ENCODE data around the gene TOMM40.
"Not testable (repeated sequence)": the region's sequence is repeated elsewhere in the genome, so short reads cannot be mapped to it uniquely, and the experiment has no call there.

The TOMM40 gene

DNA sequence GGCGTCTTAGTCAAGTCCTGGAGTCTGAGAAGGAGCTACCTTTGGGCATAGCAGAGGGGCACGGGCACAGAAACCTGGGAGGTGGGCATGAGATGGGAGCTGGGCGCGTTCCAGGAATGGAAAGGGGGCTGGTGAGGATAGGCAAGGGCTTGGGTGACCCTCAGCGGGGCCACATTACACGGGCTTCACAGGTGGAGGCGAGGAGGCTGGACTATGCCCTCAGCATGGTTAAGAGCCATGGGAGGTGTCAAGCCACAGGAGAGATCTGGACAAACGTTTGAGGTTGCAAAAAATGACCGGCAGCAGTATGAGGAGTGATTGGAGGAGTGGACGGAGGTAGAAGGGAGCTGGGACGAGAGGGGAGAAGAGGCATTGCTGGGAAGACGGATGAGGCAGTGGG, 23.5 kb upstream of the TOMM40 start:
- Histone ChIP-seq H3K27ac (peak overlapping the region in 4 of 21 experiments; percentile 28 to 69 (median 32)), H3K4me3 (no peak overlapping the region)

DNA sequence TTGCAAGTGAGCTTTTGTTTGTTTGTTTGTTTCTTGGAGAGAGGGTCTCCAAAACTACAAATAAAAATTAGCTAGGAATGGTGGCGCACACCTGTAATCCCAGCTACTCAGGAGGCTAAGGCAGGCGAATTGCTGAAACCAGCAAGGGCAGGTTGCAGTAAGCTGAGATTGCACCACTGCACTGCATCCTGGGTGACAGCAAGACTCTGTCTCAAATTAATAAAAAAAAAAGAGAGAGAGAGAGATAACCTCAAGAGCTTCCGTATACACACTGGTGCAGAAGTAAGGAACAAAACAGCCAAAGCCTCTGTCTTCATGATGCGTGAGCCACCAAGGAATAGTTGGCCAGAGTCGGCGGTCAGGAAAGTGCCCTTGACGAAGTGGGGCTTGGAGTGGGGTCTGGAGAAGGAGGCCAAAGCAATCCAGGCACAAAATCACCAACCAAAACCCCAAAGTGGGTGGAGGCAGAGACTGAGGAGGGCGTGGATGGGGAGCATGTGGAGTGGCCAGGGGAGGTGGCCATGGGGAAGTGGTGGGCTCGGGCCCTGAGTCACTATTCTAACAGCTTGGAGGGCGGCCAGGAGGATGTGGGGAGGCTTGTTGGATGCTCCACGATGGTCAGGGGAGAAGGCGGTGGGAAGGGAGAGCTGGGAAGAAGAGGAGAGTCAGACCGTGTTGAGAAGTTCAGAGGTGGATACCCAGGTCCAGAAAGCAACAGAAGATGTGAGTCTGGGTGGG, 21.2 kb upstream of the TOMM40 start:
- H3K27ac ChIP-seq, result peak overlapping the region in 17 of 21 experiments; percentile 14 to 78 (median 57)
- no peak overlapping the region for H3K4me3 ChIP-seq

DNA sequence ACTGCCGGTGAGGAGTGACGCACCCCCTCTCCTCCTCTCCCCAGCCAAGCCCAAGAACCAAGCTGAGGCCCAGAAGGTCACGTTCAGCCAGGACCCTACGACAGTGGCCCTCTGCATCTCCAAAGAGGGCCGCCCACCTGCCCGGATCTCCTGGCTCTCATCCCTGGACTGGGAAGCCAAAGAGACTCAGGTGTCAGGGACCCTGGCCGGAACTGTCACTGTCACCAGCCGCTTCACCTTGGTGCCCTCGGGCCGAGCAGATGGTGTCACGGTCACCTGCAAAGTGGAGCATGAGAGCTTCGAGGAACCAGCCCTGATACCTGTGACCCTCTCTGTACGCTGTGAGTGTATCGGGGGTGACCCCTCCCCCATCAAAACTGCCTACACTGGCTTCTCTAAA, 19.2 kb upstream of the TOMM40 start:
- H3K4me3 ChIP-seq, result no peak overlapping the region
- H3K27ac ChIP-seq, result peak overlapping the region in 1 of 21 experiments; percentile 30

DNA sequence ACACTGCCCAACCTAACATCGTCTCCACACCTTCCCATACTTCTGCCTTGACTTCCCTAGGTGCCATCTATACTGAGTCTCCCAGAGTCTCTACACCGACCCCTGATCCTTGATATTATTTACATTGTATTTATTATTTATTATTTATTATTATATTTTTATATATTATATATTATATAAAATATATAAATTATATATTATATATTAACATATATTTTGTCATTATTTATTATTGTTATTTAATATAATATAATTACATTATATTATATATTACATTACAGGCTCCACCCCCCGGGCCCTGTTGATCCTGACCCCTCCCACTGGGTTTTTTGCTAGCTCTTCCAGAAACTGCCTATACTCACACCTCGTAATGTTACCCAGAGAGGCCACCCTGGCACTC, 18.4 kb upstream of the TOMM40 start:
- no peak overlapping the region for H3K4me3 ChIP-seq
- H3K27ac ChIP-seq, result no peak overlapping the region

DNA sequence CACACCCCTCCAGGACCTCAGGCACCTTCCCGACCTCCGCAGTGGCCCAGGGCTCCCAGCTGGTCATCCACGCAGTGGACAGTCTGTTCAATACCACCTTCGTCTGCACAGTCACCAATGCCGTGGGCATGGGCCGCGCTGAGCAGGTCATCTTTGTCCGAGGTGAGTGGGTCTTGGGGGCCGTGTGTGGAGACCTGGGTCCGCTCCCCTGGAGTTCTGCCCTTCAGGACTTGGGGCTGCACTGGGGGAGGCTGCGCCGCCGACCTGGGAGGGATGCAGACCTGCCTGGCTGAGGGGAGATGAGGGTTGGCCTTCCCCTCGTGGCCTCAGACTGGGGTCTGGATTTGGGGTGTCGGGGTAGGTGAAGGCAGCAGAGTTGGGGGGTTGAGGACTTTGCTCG, 16.7 kb upstream of the TOMM40 start:
- H3K4me3 ChIP-seq, result no peak overlapping the region
- no peak overlapping the region for H3K27ac ChIP-seq

DNA sequence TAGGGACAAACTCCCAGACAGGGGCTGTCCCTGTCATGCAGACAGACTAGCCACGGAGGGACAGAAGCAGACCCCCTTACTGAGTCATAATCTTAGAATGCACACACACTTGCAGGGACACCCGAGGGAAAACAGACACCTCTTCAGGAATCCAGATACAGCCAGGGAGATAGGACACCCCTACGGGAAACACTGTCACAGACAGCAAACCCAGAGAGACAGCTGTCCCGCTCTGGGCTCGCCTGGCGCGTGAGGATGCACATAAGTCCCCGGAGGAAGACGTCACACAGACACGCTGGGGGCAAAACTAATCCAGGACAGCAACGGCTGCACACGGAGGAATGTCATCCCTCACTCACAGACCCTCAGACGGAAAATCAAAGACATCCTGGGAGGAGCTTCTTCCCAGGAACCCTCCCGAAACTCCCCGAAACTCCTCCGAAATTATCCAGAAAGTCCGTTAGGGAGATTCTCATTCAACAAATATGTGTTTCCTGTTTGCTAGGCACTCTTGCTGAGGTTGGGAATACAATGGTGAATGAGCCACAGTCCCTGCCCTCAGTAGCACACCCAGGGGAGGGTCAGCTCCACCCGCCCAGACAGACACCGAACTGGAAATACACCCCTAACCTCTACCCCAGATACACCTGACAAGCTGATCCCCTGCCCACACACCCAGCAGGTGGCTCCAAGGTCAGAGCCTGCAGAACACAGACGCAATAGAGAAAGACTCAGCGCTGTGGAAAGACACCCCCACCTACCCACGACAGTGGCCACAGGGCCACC, 15.2 kb upstream of the TOMM40 start:
- Histone ChIP-seq H3K27ac (peak overlapping the region in 3 of 21 experiments; percentile 17 to 57 (median 30)), H3K4me3 (no peak overlapping the region)

DNA sequence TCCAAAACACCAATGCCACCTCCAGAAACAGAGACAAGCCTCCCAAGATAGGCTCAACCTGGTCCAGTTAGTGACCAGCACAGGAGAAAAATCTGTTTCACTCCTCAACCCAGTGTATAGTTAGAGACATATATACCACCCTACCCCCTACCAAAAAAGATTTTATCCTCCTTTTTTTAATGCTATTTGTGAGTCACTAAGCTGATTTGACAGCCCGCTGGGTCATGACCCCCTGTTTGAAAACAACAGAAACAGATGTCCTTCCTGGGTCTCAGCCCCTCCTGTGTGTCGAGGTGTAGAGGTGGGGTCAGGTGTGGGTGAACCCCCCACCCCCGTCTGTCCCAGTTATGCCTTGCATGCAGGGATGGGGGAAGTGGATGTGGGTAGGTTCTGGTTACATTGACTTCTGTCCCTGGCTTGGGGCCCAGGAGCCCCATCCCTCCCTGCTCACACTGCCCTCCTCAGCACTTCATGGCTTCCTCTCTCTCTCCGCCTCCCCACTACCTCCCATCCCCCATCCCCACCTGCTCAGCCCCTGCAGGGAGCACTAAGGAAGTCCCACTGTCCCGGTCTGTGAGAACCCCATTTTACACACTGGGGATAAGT, 14.0 kb upstream of the TOMM40 start:
- Histone ChIP-seq H3K27ac (peak overlapping the region in 1 of 21 experiments; percentile 8), H3K4me3 (no peak overlapping the region)

DNA sequence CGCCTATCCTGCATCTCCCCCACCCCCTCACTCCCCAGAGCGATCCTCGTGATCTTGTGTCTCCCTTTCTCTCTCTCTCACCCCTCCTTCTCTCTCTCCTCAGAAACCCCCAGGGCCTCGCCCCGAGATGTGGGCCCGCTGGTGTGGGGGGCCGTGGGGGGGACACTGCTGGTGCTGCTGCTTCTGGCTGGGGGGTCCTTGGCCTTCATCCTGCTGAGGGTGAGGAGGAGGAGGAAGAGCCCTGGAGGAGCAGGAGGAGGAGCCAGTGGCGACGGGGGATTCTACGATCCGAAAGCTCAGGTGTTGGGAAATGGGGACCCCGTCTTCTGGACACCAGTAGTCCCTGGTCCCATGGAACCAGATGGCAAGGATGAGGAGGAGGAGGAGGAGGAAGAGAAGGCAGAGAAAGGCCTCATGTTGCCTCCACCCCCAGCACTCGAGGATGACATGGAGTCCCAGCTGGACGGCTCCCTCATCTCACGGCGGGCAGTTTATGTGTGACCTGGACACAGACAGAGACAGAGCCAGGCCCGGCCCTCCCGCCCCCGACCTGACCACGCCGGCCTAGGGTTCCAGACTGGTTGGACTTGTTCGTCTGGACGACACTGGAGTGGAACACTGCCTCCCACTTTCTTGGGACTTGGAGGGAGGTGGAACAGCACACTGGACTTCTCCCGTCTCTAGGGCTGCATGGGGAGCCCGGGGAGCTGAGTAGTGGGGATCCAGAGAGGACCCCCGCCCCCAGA, 12.8 kb upstream of the TOMM40 start:
- no peak overlapping the region for H3K4me3 ChIP-seq
- peak overlapping the region in 3 of 21 experiments; percentile 24 to 41 (median 36) for H3K27ac ChIP-seq

DNA sequence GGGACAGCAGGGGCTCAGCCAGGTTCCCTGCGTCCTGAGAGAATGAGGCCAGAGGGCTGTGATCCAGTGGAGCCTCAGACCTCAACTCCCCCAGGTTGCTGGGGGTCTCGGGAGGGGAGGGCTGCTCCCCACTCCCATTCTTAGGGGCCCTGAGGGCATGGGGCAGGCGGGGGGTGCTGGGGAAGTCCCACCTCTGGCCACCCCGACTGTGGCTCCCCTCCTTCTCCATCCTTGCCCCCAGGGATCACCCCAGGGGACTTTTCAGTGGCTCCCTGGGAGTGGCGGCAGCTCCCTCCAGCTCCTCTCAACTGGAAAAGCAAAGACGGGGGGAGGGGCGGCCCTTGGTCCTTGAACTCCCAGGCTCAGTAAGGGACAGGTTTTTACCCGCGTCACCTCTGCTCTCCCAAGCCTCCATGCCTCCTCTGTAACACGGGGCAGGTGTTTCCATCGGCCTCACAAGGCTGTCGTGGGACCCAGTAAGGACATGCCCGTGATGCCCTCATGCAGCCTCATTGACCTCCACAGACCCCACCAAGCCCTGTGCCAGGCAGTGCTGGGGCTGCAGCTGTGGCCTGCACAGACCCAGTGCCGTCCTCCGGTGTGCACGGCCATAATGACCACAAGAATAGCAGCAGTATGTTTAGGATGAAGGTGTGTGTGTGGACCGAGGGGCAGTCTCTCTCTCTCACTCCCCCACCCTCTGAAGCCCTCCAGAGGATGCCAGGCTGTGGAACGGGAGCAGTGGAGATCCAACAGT, 11.6 kb upstream of the TOMM40 start:
- H3K27ac ChIP-seq, result peak overlapping the region in 3 of 21 experiments; percentile 0 to 24 (median 12)

DNA sequence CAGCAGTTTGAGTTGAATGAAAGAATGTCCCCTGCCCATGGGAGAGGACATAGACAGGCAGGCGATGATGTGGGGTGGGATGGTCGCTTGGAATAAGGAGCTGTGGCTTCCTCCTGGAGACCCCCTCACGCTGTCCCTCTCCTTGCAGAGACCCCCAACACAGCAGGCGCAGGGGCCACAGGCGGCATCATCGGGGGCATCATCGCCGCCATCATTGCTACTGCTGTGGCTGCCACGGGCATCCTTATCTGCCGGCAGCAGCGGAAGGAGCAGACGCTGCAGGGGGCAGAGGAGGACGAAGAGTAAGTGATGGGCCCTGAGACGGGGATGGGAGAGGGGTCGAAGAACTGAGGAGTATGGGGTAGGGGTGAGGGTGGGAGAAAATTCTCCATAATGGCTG, 9.0 kb upstream of the TOMM40 start:
- no peak overlapping the region for H3K27ac ChIP-seq
- no peak overlapping the region for H3K4me3 ChIP-seq

More for the DNA sequence above, 11.6 kb upstream of the TOMM40 start:
- H3K4me3 ChIP-seq, result no peak overlapping the region

DNA sequence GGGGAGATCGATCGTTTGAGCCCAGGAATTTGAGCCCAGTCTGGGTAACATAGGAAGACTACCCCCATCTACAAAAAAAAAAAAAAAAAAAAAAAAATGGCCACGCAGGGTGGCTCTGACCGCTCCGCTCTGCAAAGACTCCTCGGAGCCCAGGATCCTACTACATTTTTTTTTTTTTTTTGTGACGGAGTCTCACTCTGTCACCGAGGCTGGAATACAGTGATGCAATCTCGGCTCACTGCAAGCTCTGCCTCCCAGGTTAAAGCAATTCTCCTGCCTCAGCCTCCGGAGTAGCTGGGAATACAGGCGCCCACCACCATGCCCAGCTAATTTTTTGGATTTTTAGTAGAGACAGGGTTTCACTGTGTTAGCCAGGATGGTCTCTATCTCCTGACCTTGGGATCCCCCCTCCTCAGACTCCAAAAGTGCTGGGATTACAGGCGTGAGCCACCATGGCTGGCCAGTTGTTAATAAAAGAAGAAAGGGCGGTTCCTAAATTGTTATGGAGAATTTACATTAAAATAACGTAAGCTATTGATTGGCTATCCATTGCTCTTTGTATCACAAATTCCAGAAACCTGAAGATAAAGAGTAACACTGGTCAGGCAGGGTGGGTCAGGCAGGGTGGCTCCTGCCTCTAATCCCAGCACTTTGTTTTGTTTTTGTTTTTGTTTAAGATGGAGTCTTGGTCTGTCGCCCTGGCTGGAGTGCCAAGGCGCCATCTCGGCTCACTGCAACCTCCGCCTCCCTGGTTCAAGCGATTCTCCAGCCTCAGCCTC, 8.2 kb upstream of the TOMM40 start:
- not testable (repeated sequence) for H3K27ac ChIP-seq, H3K4me3 ChIP-seq

DNA sequence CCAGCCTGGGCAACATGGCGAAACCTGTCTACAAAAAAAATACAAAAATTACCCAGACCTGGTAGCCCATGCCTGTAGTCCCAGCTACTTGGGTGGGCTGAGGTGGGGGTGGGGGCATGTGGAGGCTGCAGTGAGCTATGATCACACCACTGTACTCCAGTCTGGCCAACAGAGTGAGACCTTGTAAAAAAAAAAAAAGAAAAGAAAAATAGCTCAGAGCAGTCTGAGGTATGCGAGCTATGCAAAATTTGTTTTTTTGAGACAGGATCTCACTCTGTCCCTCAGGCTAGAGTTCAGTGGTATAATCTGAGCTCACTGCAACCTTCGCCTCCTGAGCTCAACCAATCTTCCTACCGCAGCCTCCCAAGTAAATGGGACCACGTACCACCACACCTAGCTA, 7.1 kb upstream of the TOMM40 start:
- H3K4me3 ChIP-seq, result no peak overlapping the region
- no peak overlapping the region for H3K27ac ChIP-seq

DNA sequence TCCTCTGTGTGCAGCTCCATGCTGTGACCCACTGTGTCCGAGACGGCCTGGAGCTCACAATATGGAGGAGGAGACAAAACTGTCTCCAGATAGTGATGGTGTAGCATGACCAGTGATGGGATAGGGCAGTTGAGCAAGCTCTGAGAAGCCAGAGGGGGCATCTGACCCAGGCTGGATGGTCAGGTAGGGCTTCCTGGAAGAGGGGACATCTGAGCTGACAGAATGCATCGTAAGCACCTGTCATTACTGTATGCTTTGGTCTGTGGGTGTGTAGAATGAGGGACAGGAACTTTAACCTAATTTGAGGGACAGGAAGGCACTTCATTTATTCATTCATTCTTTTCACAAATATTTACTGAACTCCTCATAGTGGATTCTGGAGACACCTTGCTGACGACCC, 6.5 kb upstream of the TOMM40 start:
- Histone ChIP-seq H3K4me3 (no peak overlapping the region), H3K27ac (no peak overlapping the region)

DNA sequence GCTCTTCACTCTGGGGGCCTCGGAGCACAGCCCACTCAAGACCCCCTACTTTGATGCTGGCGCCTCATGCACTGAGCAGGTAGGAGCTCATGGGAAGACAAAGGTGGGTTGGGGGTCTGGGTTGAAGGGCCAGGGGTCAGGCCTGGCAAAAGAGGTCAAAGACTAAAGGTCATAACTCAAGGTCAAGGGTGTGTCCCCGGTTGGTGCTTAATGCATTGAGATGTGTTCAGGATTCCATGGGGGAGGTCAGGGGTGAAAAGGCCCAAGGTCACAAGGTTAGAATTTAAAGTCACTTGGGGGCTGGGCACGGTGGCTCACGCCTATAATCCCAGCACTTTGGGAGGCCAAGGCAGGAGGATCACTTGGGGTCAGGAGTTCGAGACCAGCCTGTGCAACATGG, 4.9 kb upstream of the TOMM40 start:
- peak overlapping the region in 2 of 21 experiments; percentile 0 to 14 for H3K27ac ChIP-seq
- H3K4me3 ChIP-seq, result no peak overlapping the region

DNA sequence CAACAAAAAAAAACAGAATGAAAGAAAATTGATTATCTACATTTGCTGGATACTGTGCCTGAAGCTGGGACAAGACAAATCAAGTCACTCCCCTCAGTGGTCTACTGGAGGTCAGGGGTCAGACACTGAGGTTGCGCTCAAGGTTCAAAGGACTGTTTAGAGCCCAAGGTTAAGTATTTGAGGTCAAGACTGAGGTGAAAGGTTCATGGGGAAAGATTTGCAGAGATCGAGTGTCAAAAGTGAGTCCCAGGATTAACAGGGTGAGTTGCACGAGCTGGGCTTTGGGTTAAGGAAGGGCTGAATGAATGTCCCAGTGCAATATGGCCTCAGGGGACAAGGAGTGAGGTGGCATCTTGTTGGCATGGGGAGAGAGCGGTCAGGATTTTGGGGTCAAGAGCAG, 3.4 kb upstream of the TOMM40 start:
- Histone ChIP-seq H3K27ac (no peak overlapping the region), H3K4me3 (no peak overlapping the region)

DNA sequence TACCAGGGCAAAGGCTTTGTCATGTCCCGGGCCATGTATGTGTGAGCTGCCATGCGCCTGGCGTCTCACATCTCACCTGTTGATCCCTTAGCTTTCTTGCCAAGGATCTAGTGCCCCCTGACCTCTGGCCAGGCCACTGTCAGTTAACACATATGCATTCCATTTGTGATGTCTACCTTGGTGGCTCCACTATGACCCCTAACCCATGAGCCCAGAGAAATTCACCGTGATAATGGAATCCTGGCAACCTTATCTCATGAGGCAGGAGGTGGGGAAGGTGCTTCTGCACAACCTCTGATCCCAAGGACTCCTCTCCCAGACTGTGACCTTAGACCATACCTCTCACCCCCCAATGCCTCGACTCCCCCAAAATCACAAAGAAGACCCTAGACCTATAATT, 2.7 kb upstream of the TOMM40 start:
- peak overlapping the region in 1 of 21 experiments; percentile 1 for H3K27ac ChIP-seq
- not testable (repeated sequence) for H3K4me3 ChIP-seq

DNA sequence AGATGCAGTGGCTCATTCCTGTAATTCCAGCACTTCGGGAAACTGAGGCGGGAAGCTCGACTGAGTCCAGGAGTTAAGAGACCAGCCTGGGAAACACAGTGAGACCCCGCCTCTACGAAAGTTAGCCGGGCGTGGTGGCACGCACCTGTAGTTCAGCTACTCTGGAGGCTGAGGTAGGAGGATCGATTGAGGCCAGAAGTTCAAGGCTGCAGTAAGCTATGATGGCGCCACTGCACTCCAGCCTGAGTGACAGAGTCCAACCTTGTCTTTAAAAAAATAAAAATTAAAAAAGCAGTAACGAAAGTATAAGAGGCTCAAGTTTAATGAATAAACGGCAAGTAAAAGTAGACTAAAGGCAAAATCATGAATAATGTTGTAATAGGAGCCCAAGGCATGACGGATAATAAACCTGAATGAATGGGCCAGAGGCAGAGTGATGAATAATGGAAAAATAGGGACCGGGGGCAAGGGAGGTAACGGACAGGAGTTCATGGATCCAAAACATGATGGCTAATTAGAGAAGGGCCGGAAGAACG, 1.2 kb upstream of the TOMM40 start:
- Histone ChIP-seq H3K27ac (peak overlapping the region in 18 of 21 experiments; percentile 50 to 97 (median 88)), H3K4me3 (peak overlapping the region; percentile 32 to 90 (median 46))

DNA sequence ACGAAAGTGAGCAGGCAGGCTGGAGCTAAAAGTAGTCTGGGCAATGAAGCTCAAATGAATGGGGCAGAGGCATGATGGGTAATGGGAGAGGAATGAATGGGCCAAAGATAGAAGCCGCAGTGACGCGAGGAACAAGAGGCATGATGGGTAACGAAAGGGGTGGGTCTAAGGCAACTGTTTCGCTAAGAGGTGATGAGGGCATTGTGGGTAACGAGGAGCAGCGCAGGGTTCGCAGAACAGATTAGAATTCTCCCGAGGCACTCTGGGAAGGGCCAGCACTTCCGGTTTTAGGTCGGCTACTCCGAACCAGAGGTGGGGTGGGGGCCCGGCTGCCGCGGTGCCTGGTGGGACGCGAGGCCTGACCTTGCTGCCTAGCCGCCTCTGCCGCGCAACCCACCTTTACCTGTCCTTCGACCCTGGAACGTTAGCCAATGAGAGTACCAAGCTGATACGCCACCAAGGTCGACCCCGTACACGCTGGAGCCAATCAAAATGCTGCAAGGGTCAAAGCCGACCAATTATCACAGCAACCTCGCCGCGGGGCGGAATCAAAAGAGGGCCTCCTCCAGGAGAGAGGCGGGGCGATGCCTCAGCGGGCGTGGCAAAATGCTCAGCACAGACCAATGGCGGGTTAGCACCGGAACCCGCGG, 563 bp upstream of the TOMM40 start:
- peak overlapping the region in 20 of 21 experiments; percentile 78 to 97 (median 88) for H3K27ac ChIP-seq

More for the DNA sequence above, 563 bp upstream of the TOMM40 start:
- peak overlapping the region; percentile 32 to 90 (median 46) for H3K4me3 ChIP-seq

Measured in skin epidermis (tissue), 12 donors.